ENCODE results near the gene SH3BP2.

Gene SH3BP2

GRCh38 chr4:2888886-2889285 is 96.0 kb downstream of the SH3BP2 start:
- no peak overlapping the region for H3K4me3 ChIP-seq (ENCODE audit: low read depth, low read length)
- no peak for DNase-seq (ENCODE audit: low read depth, low spot score)
- CTCF ChIA-PET = interaction anchor here (0.9 kb wide), 1 partner anchor 9 kb away, joined by 4 read pairs; no protein-coding TSS in a partner anchor
- TF ChIP-seq CTCF (IDR thresholded peaks at IDR 0.05; ENCODE audit: insufficient read depth, low read length, missing control alignments) = no peak
- POLR2A ChIA-PET = no interaction called here

Data from AG04449 (cell line).